Heart right ventricle (tissue), 16 donors: ENCODE data around the gene PRG2. TPM values are rescaled to one million over a fixed set of nuclear protein-coding genes. Genes with fewer than 3 reads are reported as not detected.
"Not testable (repeated sequence)": the region's sequence is repeated elsewhere in the genome, so short reads cannot be mapped to it uniquely, and the experiment has no call there.

Source experiments
- ATAC-seq, 8 donors: fragments of 200-7000 bp; cut with Tn5 transposase; one replicate each; pipeline ENCODE4 v1.9.1; 2020; ENCODE audit warnings: mild to moderate bottlenecking in 8 of 8, moderate library complexity in 8 of 8, moderate number of reproducible peaks in 1 of 8
- DNase-seq, 2 donors: peaks; one replicate each; pipeline ENCODE4 v3.0.0-alpha.2; 2020
- H3K27ac ChIP-seq, 10 donors: fragments of 200-600 bp; sonication (generic) in 2 of 10; one replicate each; pipeline versions ENCODE4 v1.5.0 to v1.8.0; 2020 to 2022; ENCODE audit warnings: mild to moderate bottlenecking in 3 of 10
- H3K27me3 ChIP-seq, 7 donors: fragments of 200-600 bp; one replicate each; pipeline ENCODE4 v1.8.0; 2021 to 2022; ENCODE audit warnings: mild to moderate bottlenecking in 2 of 7
- H3K36me3 ChIP-seq, 9 donors: fragments of 200-600 bp; sonication (generic) in 1 of 9; one replicate each; pipeline versions ENCODE4 v1.5.0 to v1.8.0; 2020 to 2022; ENCODE audit warnings: mild to moderate bottlenecking in 2 of 9
- H3K4me1 ChIP-seq, 9 donors: fragments of 200-600 bp; sonication (generic) in 1 of 9; one replicate each; pipeline versions ENCODE4 v1.5.0 to v1.8.0; 2020 to 2022; ENCODE audit warnings: mild to moderate bottlenecking in 4 of 9
- H3K4me3 ChIP-seq, 10 donors: fragments of 200-600 bp; sonication (generic) in 2 of 10; one replicate each; pipeline versions ENCODE4 v1.5.0 to v1.8.0; 2020 to 2022; ENCODE audit warnings: mild to moderate bottlenecking in 7 of 10, moderate library complexity in 2 of 10
- H3K9me3 ChIP-seq, 11 donors: fragments of 200-600 bp in 10 of 11; sonication (generic) in 2 of 11; one replicate each; pipeline versions ENCODE4 v1.5.0 to v1.8.0; 2013 to 2022; ENCODE audit warnings: mild to moderate bottlenecking in 2 of 11, control low read depth in 1 of 11, moderate library complexity in 1 of 11
- CTCF ChIP-seq, 9 donors: fragments of 200-600 bp; sonication (generic) in 2 of 9; IDR thresholded peaks; one replicate each; pipeline versions ENCODE4 v1.5.0 to v1.8.0; 2021 to 2022; ENCODE audit warnings: antibody characterized with exemption in 9 of 9, mild to moderate bottlenecking in 5 of 9, moderate library complexity in 1 of 9
- WGBS, 2 donors: extraction: QIAGEN DNeasy Blood & Tissue Kit; methylation state at CpG; one replicate each; pipeline ENCODE4 v1.1.7; 2013; ENCODE audit warnings: inconsistent platforms in 1 of 2; 5-methylcytosine and 5-hydroxymethylcytosine counted together
- intact Hi-C, 10 donors: fragments of 100-400 bp; cut with DNase I; formaldehyde crosslinking; loops; one replicate each; pipeline versions ENCODE4 v1.11.1 to v1.14.2; 2022
- polyA plus RNA-seq, 2 donors: library from polyadenylated mRNA; stranded (reverse); fragments of 200-250 nt; gene quantifications; one replicate each; pipeline ENCODE4 v1.2.3, GENCODE V29; 2013
- total RNA-seq, 10 donors: library from RNA; stranded (reverse); fragmentation: NEBNext Ultra II Directional in 3 of 10; extraction: Animal tissue kit (Norgen Biotek cat#: 25700) in 3 of 10; gene quantifications; one replicate each; pipeline versions ENCODE4 v1.2.1 to v1.2.4, GENCODE V29; 2021 to 2023
- donor health status: Arrhythmogenic right ventricular cardiomyopathy.
- donor health status: ischemic (EF 13 %, LVEDD 7.1; RV severe dilation, severe dysfunction).
- donor health status: healthy with polysubstance abuse.
- donor health status: DM: no; HTN: yes; CAD: no.
- donor health status: DM: no; HTN: no; CAD: no.
- donor health status: ischemic (EF 25% LVEDD 6.9; RV normal size, moderate dysfunction).
- donor health status: ischemic (EF 25% LVEDD 5.7; RV mildly dilated, moderate dysfunction).
- donor health status: healthy.
- donor health status: DM: yes; HTN: yes; CAD: no.
- donor health status: Ischemic cardiomyopathy.
- donor health status: ischemic (EF 35%, LVEDD 5.7; RV mildly dilated, moderate dysfunction).
- donor health status: nonischemic (EF 11% LVEDD 7.7; RV severe dilation, severe dysfunction).
- donor health status: DM: yes; HTN: yes; CAD: no.
- donor health status: PGD.
- donor health status: ischemic (EF 29% LVEDD 5.4; RV normal size, mild dysfunction).
- donor health status: nonischemic (EF 23%, LVEDD 6.1; RV moderate dilation, normal function).

The PRG2 gene
- total and polyA plus RNA-seq, 12 donors: 0.49 TPM; not detected in 11

GRCh38 chr11:57341250-57341808, 49.1 kb downstream of the PRG2 start:
- Histone ChIP-seq H3K27ac (no peak overlapping the region), H3K27me3 (peaks cover 0 to 9% (median 0%) of the 10 kb centered on the region in 7 donors), H3K4me1 (peaks cover 0 to 4% (median 2%) of the 10 kb centered on the region in 9 donors), H3K4me3 (no peak overlapping the region), H3K9me3 (no peaks in the 10 kb centered on the region), H3K36me3 (no peaks in the 10 kb centered on the region)
- ATAC-seq: no peak
- 79 to 85% methylated on average over 6 of the region's 6 CpGs for WGBS, 2 donors
- no peak for TF ChIP-seq CTCF (IDR thresholded peaks at IDR 0.05)
- intact Hi-C loops: loop anchor here in 6 of 10 donors (5.0 to 10.0 kb wide), 7 partner anchors 113 to 1183 kb away; partner anchors contain the start of gene YPEL4 (in 4 of the 6)
- no peak for DNase-seq

GRCh38 chr11:57340039-57340615, 50.3 kb downstream of the PRG2 start:
- WGBS, 2 donors: 34 to 40% methylated on average over 12 of the region's 12 CpGs
- Histone ChIP-seq H3K9me3 (no peaks in the 10 kb centered on the region), H3K27ac (no peak overlapping the region), H3K4me3 (no peak overlapping the region), H3K36me3 (no peaks in the 10 kb centered on the region), H3K4me1 (peaks cover 0 to 9% (median 6%) of the 10 kb centered on the region in 9 donors), H3K27me3 (peaks cover 0 to 9% (median 0%) of the 10 kb centered on the region in 7 donors)
- intact Hi-C loops: loop anchor here in 6 of 10 donors (5.0 to 10.0 kb wide), 7 partner anchors 115 to 1185 kb away; partner anchors contain the start of gene YPEL4 (in 4 of the 6)
- DNase-seq (no peak), ATAC-seq (no peak)
- peak in 4 of 9 donors; percentile 8 to 27 (median 14) for TF ChIP-seq CTCF (IDR thresholded peaks at IDR 0.05)

- no peak for DNase-seq
- TF ChIP-seq CTCF (IDR thresholded peaks at IDR 0.05): no peak
- intact Hi-C loops: no loop called here
- WGBS, 2 donors: 76 to 87% methylated on average over 5 of the region's 5 CpGs
- Histone ChIP-seq H3K36me3 (peaks cover 0 to 3% (median 0%) of the 10 kb centered on the region in 9 donors), H3K9me3 (no peaks in the 10 kb centered on the region), H3K27ac (no peak overlapping the region), H3K4me3 (peak overlapping the region in 1 of 10 donors; percentile 43), H3K27me3 (peaks cover 0 to 9% (median 0%) of the 10 kb centered on the region in 7 donors), H3K4me1 (peaks cover 6 to 17% (median 14%) of the 10 kb centered on the region in 9 donors)
- ATAC-seq: no peak
Measured at GRCh38 chr11:57339328-57339727, 51.1 kb downstream of the PRG2 start.

GRCh38 chr11:57338142-57338541, 52.3 kb downstream of the PRG2 start, which contains the start of gene P2RX3:
TSS of gene P2RX3 (plus strand) at chr11:57338352. CDS start at chr11:57338551, 199 bp downstream.
- TF ChIP-seq CTCF (IDR thresholded peaks at IDR 0.05): no peak
- Histone ChIP-seq H3K27ac (no peak within 1 kb of the TSS), H3K4me3 (peak within 1 kb of the TSS in 4 of 10 donors; percentile 5 to 43 (median 18)), H3K27me3 (peaks cover 0 to 9% (median 0%) of the 10 kb centered on the region in 7 donors), H3K9me3 (no peaks in the 10 kb centered on the region), H3K36me3 (peaks cover 0 to 14% (median 0%) of the 10 kb centered on the region in 9 donors), H3K4me1 (peaks cover 6 to 24% (median 16%) of the 10 kb centered on the region in 9 donors)
- ATAC-seq: no peak
- peak in 1 of 2 donors; percentile 54 for DNase-seq
- 26 to 33% methylated on average over 4 of the region's 4 CpGs for WGBS, 2 donors
- intact Hi-C loops: no loop called here

GRCh38 chr11:57336856-57337255, 53.6 kb downstream of the PRG2 start:
- H3K4me3 ChIP-seq, H3K27me3 ChIP-seq, intact Hi-C loops, H3K9me3 ChIP-seq, ATAC-seq, DNase-seq: not testable (repeated sequence)
- Histone ChIP-seq H3K4me1 (peaks cover 6 to 24% (median 16%) of the 10 kb centered on the region in 9 donors), H3K27ac (peak overlapping the region in 1 of 10 donors; percentile 90), H3K36me3 (peaks cover 0 to 27% (median 10%) of the 10 kb centered on the region in 9 donors)
- 95 to 96% methylated on average over 6 of the region's 6 CpGs for WGBS, 2 donors
